SK-N-SH (cell line): Measurements from ENCODE around the gene RPL10. TPM values are rescaled to one million over a fixed set of nuclear protein-coding genes. Genes with fewer than 3 reads are reported as not detected.

Source experiments
- CTCF ChIA-PET: fragments of 300-600, 350-600 bp; formaldehyde crosslinking; extraction: SDS; loops from one replicate; lab custom pipeline; 2021; lab: Yijun Ruan, JAX
- POLR2A ChIA-PET: fragments of 350-600 bp; sonication (Branson Sonifier 250); formaldehyde crosslinking; extraction: SDS; loops from one replicate; lab custom pipeline; 2020; ENCODE audit warnings: antibody characterized with exemption, inconsistent platforms; lab: Yijun Ruan, JAX
- DNase-seq: peaks from one replicate; pipeline ENCODE4 v3.0.0; 2012
- H2AFZ ChIP-seq: fragments of 200-600 bp; sonication (generic); 2 replicates; pipeline ENCODE4 v1.8.1; 2016; ENCODE audit warnings: antibody characterized with exemption, mild to moderate bottlenecking, low read depth
- H3F3A ChIP-seq: fragments of 200-600 bp; sonication (generic); replicated peaks from 2 replicates; pipeline ENCODE3; 2016; ENCODE audit warnings: antibody characterized with exemption, mild to moderate bottlenecking; ENCODE audit not compliant: insufficient read depth
- H3K27ac ChIP-seq, 2 experiments: fragments of 200-500 bp in 1 of 2; fragments of 200-600 bp in 1 of 2; sonication (Bioruptor generic) in 1 of 2; sonication (generic), shearing (Covaris generic) in 1 of 2; 2 replicates each; pipeline versions ENCODE4 v1.5.1 to v1.6.1; 2014 to 2016; ENCODE audit warnings: low read depth in 2 of 2, inconsistent platforms in 1 of 2, low read length in 1 of 2, mild to moderate bottlenecking in 1 of 2, mixed read lengths in 1 of 2
- H3K27me3 ChIP-seq: fragments of 200-600 bp; sonication (generic), shearing (Covaris generic); 2 replicates; pipeline ENCODE4 v1.6.1; 2016; ENCODE audit warnings: mixed run types; ENCODE audit not compliant: insufficient read depth
- H3K36me3 ChIP-seq, 2 experiments: fragments of 200-500 bp in 1 of 2; fragments of 200-600 bp in 1 of 2; sonication (Bioruptor generic) in 1 of 2; sonication (generic) in 1 of 2; replicated peaks in 1 of 2; 2 replicates each; pipeline versions ENCODE3 to v1.5.1; 2014 to 2016; ENCODE audit warnings: low read length in 1 of 2, mild to moderate bottlenecking in 1 of 2; ENCODE audit not compliant: insufficient read depth in 2 of 2, control insufficient read depth in 1 of 2
- H3K4me1 ChIP-seq, 2 experiments: fragments of 200-500 bp in 1 of 2; fragments of 200-600 bp in 1 of 2; sonication (Bioruptor generic) in 1 of 2; sonication (generic), shearing (Covaris generic) in 1 of 2; 2 replicates each; pipeline versions ENCODE4 v1.5.1 to v1.6.1; 2014 to 2016; ENCODE audit warnings: low read depth in 1 of 2, low read length in 1 of 2, mixed run types in 1 of 2; ENCODE audit not compliant: insufficient read depth in 2 of 2, control insufficient read depth in 1 of 2
- H3K4me2 ChIP-seq: fragments of 200-600 bp; sonication (generic), shearing (Covaris generic); 2 replicates; pipeline ENCODE4 v1.6.1; 2017; ENCODE audit warnings: mixed run types
- H3K4me3 ChIP-seq, 2 experiments: fragments of 200-500 bp in 1 of 2; fragments of 200-600 bp in 1 of 2; sonication (Bioruptor generic) in 1 of 2; sonication (generic), shearing (Covaris generic) in 1 of 2; 2 replicates each; pipeline versions ENCODE4 v1.5.1 to v1.8.1; 2014 to 2016; ENCODE audit warnings: low read depth in 2 of 2, inconsistent platforms in 1 of 2, low read length in 1 of 2, mild to moderate bottlenecking in 1 of 2, mixed read lengths in 1 of 2, moderate library complexity in 1 of 2
- H3K79me2 ChIP-seq: fragments of 200-600 bp; sonication (generic); 2 replicates; pipeline ENCODE4 v1.8.1; 2017; ENCODE audit warnings: mild to moderate bottlenecking; ENCODE audit not compliant: insufficient read depth
- H3K9ac ChIP-seq: fragments of 200-600 bp; sonication (generic); 2 replicates; pipeline ENCODE4 v1.6.1; 2017; ENCODE audit warnings: mixed run types
- H3K9me2 ChIP-seq: fragments of 200-600 bp; sonication (generic); 2 replicates; pipeline ENCODE4 v1.6.1; 2017; ENCODE audit warnings: mixed run types
- H3K9me3 ChIP-seq: fragments of 200-600 bp; sonication (generic); 2 replicates; pipeline ENCODE4 v1.6.1; 2017; ENCODE audit warnings: mixed run types, mild to moderate bottlenecking, moderate library complexity
- H4K20me1 ChIP-seq: fragments of 200-600 bp; sonication (generic); 2 replicates; pipeline ENCODE4 v1.6.1; 2017; ENCODE audit warnings: mild to moderate bottlenecking, mixed run types; ENCODE audit not compliant: insufficient read depth
- CHD2 ChIP-seq: fragments of 150-350 bp; IDR thresholded peaks from 2 replicates; pipeline ENCODE4 v1.6.1; 2018; ENCODE audit warnings: low read length; ENCODE audit not compliant: partially characterized antibody
- EZH2phosphoT487 ChIP-seq: fragments of 200-600 bp; sonication (generic); IDR thresholded peaks from 2 replicates; pipeline ENCODE4 v1.6.1; 2017; ENCODE audit warnings: low read depth, mixed run types, mild to moderate bottlenecking, antibody characterized with exemption, moderate library complexity, borderline replicate concordance
- MEF2A ChIP-seq: IDR thresholded peaks from 2 replicates; pipeline ENCODE4 v1.4.0; 2012; ENCODE audit warnings: low read depth, borderline replicate concordance
- NFIC ChIP-seq: IDR thresholded peaks from 2 replicates; pipeline ENCODE4 v1.4.0; 2012; ENCODE audit warnings: borderline replicate concordance
- REST ChIP-seq: IDR thresholded peaks from 2 replicates; pipeline ENCODE4 v1.6.1; 2012; ENCODE audit warnings: mild to moderate bottlenecking, low read depth, low read length, moderate library complexity
- RXRA ChIP-seq: IDR thresholded peaks from 2 replicates; pipeline ENCODE4 v1.4.0; 2012; ENCODE audit warnings: low read depth, mild to moderate bottlenecking, borderline replicate concordance
- ZBTB33 ChIP-seq: IDR thresholded peaks from 2 replicates; pipeline ENCODE4 v1.4.0; 2012; ENCODE audit warnings: low read depth, borderline replicate concordance
- WGBS: methylation state at CpG from one replicate; pipeline ENCODE4 v1.1.6; 2017; ENCODE audit warnings: low lambda C conversion rate; 5-methylcytosine and 5-hydroxymethylcytosine counted together
- polyA plus RNA-seq, 3 experiments: library from polyadenylated mRNA; depleted of rRNA; stranded (reverse); fragments of >200 nt; gene quantifications; 2 replicates each; pipeline ENCODE4 v1.2.3, GENCODE V29; 2012

RPL10 gene
- polyA plus RNA-seq, 1 of the 3 experiments (the other 2 are of a cell fraction), result 4,562 TPM

GRCh38 chrX:154383359-154384283 is 14.6 kb upstream of the RPL10 start:
- H2AFZ ChIP-seq, result no peak overlapping the region
- DNase-seq, result no peak
- no peak overlapping the region for H3K4me3 ChIP-seq
- peaks cover 6% of the 10 kb centered on the region for H3F3A ChIP-seq
- no peaks in the 10 kb centered on the region for H4K20me1 ChIP-seq
- no peaks in the 10 kb centered on the region; the same call in 1 of the 2 replicates for H3K27me3 ChIP-seq
- peaks cover 24% of the 10 kb centered on the region for H3K79me2 ChIP-seq
- no peak overlapping the region for H3K9ac ChIP-seq
- H3K4me2 ChIP-seq, result no peak overlapping the region
- ChIA-PET CTCF (interaction anchor here (0.9 to 1.4 kb wide), 3 partner anchors 10 to 151 kb away, joined by 3 to 5 read pairs (median 3); no protein-coding TSS in a partner anchor), POLR2A (interaction anchor here (0.6 to 1.2 kb wide), 3 partner anchors 16 to 75 kb away, joined by 3 read pairs; no protein-coding TSS in a partner anchor)
- no peak for TF ChIP-seq EZH2phosphoT487
- no peak for TF ChIP-seq NFIC
- TF ChIP-seq CHD2, result no peak
- no peak for TF ChIP-seq RXRA
- no peak for TF ChIP-seq REST
- no peak for TF ChIP-seq ZBTB33
- no peak for TF ChIP-seq MEF2A
- no peaks in the 10 kb centered on the region for H3K36me3 ChIP-seq
- H3K9me3 ChIP-seq, result no peaks in the 10 kb centered on the region
- H3K27ac ChIP-seq, result no peak overlapping the region
- H3K9me2 ChIP-seq, result no peaks in the 10 kb centered on the region
- H3K4me1 ChIP-seq, result peaks cover 0 to 17% of the 10 kb centered on the region in 2 experiments; a peak in 1 of 4 replicates
- 61% methylated on average over 12 of the region's 14 CpGs for WGBS
